T-cell (primary cell): Measurements from ENCODE around the gene GGA1. TPM values are rescaled to one million over a fixed set of nuclear protein-coding genes. Genes with fewer than 3 reads are reported as not detected.

Experiments
- ATAC-seq, 4 experiments: fragments of 200-7000 bp in 3 of 4; fragments of 150-1000 bp in 1 of 4; cut with Tn5 transposase; replicated peaks in 1 of 4; 1 replicate in 3 of 4; 2 replicates in 1 of 4; pipeline ENCODE4 v1.10.0; 2021; ENCODE audit warnings: moderate library complexity in 3 of 4, mild to moderate bottlenecking in 2 of 4, moderate number of reproducible peaks in 1 of 4
- CTCF ChIA-PET, 2 donors: fragments of 300-600 bp; sonication (Branson Sonifier 250); formaldehyde crosslinking; loops; one replicate each; lab custom pipeline; 2022; ENCODE audit warnings: antibody characterized with exemption in 2 of 2; lab: Charles Lee
- POLR2A ChIA-PET, 2 donors: fragments of 300-600 bp; sonication (Branson Sonifier 250); formaldehyde crosslinking; loops; one replicate each; lab custom pipeline; 2022; ENCODE audit warnings: antibody characterized with exemption in 2 of 2; lab: Charles Lee
- DNase-seq, 35 experiments: peaks; one replicate each; pipeline versions ENCODE4 v3.0.0 to v3.0.0-alpha.2; 2013 to 2023
- H3K27ac ChIP-seq: one replicate; pipeline ENCODE4 v1.5.1; 2013; ENCODE audit warnings: low read length
- H3K27me3 ChIP-seq, 2 experiments: replicated peaks in 1 of 2; 1 replicate in 1 of 2; 2 replicates in 1 of 2; pipeline versions ENCODE4 v1.6.1 to v1.7.0; 2013; ENCODE audit warnings: low read length in 1 of 2, mixed read lengths in 1 of 2; ENCODE audit not compliant: control insufficient read depth in 2 of 2, insufficient read depth in 2 of 2; ENCODE audit errors: extremely low read depth in 1 of 2
- H3K36me3 ChIP-seq, 2 donors: 1 replicate in 1 of 2; 2 replicates in 1 of 2; pipeline versions ENCODE4 v1.6.1 to v1.7.0; 2013; ENCODE audit warnings: low read length in 1 of 2; ENCODE audit not compliant: control insufficient read depth in 2 of 2, insufficient read depth in 1 of 2; ENCODE audit errors: extremely low read depth in 1 of 2
- H3K4me1 ChIP-seq, 2 experiments: 1 replicate in 1 of 2; 2 replicates in 1 of 2; pipeline versions ENCODE4 v1.6.1 to v1.7.0; 2013; ENCODE audit warnings: low read length in 2 of 2, mixed read lengths in 1 of 2; ENCODE audit not compliant: insufficient read depth in 2 of 2, control insufficient read depth in 1 of 2; ENCODE audit errors: extremely low read depth in 1 of 2
- H3K4me3 ChIP-seq, 2 donors: 1 replicate in 1 of 2; 2 replicates in 1 of 2; pipeline versions ENCODE4 v1.5.1 to v1.7.0; 2013; ENCODE audit warnings: mild to moderate bottlenecking in 2 of 2, low read length in 1 of 2, moderate library complexity in 1 of 2; ENCODE audit not compliant: control insufficient read depth in 1 of 2; ENCODE audit errors: extremely low read depth in 1 of 2
- H3K9me3 ChIP-seq: 2 replicates; pipeline ENCODE4 v1.7.0; 2013
- H3K27ac Mint-ChIP-seq, 2 donors: one replicate each; pipeline ENCODE4 v1.8.0; 2020 to 2021; ENCODE audit warnings: mild to moderate bottlenecking in 2 of 2, mixed read lengths in 2 of 2
- H3K27me3 Mint-ChIP-seq, 2 donors: one replicate each; pipeline ENCODE4 v1.8.0; 2021 to 2022; ENCODE audit warnings: mixed read lengths in 2 of 2
- H3K36me3 Mint-ChIP-seq: one replicate; pipeline ENCODE4 v1.8.0; 2021; ENCODE audit warnings: mixed read lengths
- H3K4me1 Mint-ChIP-seq, 3 donors: one replicate each; pipeline ENCODE4 v1.8.0; 2020 to 2022; ENCODE audit warnings: mixed read lengths in 3 of 3, mild to moderate bottlenecking in 1 of 3
- H3K4me3 Mint-ChIP-seq, 3 donors: one replicate each; pipeline ENCODE4 v1.8.0; 2020 to 2022; ENCODE audit warnings: mild to moderate bottlenecking in 3 of 3, mixed read lengths in 3 of 3, moderate library complexity in 3 of 3
- H3K9me3 Mint-ChIP-seq, 3 donors: one replicate each; pipeline ENCODE4 v1.8.0; 2020 to 2022; ENCODE audit warnings: mixed read lengths in 3 of 3
- WGBS: methylation state at CpG from one replicate; pipeline ENCODE4 v1.1.5; 2013; ENCODE audit warnings: missing lambda C conversion rate; ENCODE audit not compliant: insufficient coverage; 5-methylcytosine and 5-hydroxymethylcytosine counted together
- total RNA-seq, 35 experiments: library from RNA in 6 of 35; stranded (reverse) in 6 of 35; fragments of 120-200 nt in 1 of 35; gene quantifications; one replicate each; pipeline versions ENCODE4 v1.2.1 to v1.2.4 and lab custom pipeline; 2013 to 2026

The GGA1 gene
- total RNA-seq, 5 donors from 2014 or later (not counting 1 experiment from before 2014, with no cell fraction given) = 83.8 to 105 (median 97.7) TPM

GRCh38 chr22:37674951-37675929, 66.6 kb downstream of the GGA1 start, which contains the start of gene LGALS1:
LGALS1 (plus strand) TSS chr22:37675636; CDS start chr22:37675703, 67 bp downstream.
- H3K36me3 ChIP-seq = no peaks in the 10 kb centered on the region
- H3K4me1 ChIP-seq = peaks cover 27 to 77% of the 10 kb centered on the region in 2 experiments
- 15% methylated on average over 23 of the region's 34 CpGs for WGBS
- peak within 1 kb of the TSS; percentile 96 for H3K27ac ChIP-seq
- peak within 1 kb of the TSS; percentile 91 to 95 for H3K4me3 ChIP-seq
- CTCF ChIA-PET = interaction anchor here (1.3 to 8.6 kb wide), 5 partner anchors 14 to 67 kb away, joined by 3 to 61 read pairs (median 6); partner anchors contain the start of genes GGA1 (in 1 of the 2) and PDXP (in 1 of the 2)
- H3K9me3 Mint-ChIP-seq = no peaks in the 10 kb centered on the region
- H3K27me3 Mint-ChIP-seq = no peaks in the 10 kb centered on the region
- no peaks in the 10 kb centered on the region for H3K36me3 Mint-ChIP-seq
- POLR2A ChIA-PET = interaction anchor here in 1 of 2 donors (0.7 kb wide), 1 partner anchor 17 kb away, joined by 14 read pairs; no protein-coding TSS in a partner anchor
- DNase-seq (peak in 30 of 35 experiments; percentile 24 to 74 (median 44)), ATAC-seq (peak; percentile 20 to 47 (median 33))
- H3K9me3 ChIP-seq = no peaks in the 10 kb centered on the region
- peak within 1 kb of the TSS; percentile 87 to 97 (median 87) for H3K4me3 Mint-ChIP-seq
- no peaks in the 10 kb centered on the region for H3K27me3 ChIP-seq
- peaks cover 50 to 67% (median 55%) of the 10 kb centered on the region in 3 donors for H3K4me1 Mint-ChIP-seq
- peak within 1 kb of the TSS; percentile 95 to 98 for H3K27ac Mint-ChIP-seq

- Histone ChIP-seq H3K36me3 (no peaks in the 10 kb centered on the region), H3K27me3 (no peaks in the 10 kb centered on the region), H3K4me3 (peak overlapping the region; percentile 91 to 95), H3K4me1 (peaks cover 27 to 76% of the 10 kb centered on the region in 2 experiments), H3K9me3 (no peaks in the 10 kb centered on the region), H3K27ac (peak overlapping the region; percentile 96)
- no peaks in the 10 kb centered on the region for H3K36me3 Mint-ChIP-seq
- H3K4me3 Mint-ChIP-seq = peak overlapping the region; percentile 87 to 97 (median 87)
- CTCF ChIA-PET = interaction anchor here (1.3 to 8.6 kb wide), 6 partner anchors 15 to 68 kb away, joined by 3 to 61 read pairs (median 6); partner anchors contain the start of genes GGA1 (in 1 of the 2) and PDXP (in 1 of the 2)
- H3K27me3 Mint-ChIP-seq = no peaks in the 10 kb centered on the region
- H3K4me1 Mint-ChIP-seq = peaks cover 48 to 66% (median 52%) of the 10 kb centered on the region in 3 donors
- H3K27ac Mint-ChIP-seq = peak overlapping the region; percentile 95 to 98
- POLR2A ChIA-PET = interaction anchor here (1.4 to 1.5 kb wide), 3 partner anchors 18 to 68 kb away, joined by 4 to 8 read pairs (median 5); partner anchors contain the start of gene GGA1 (in 1 of the 2)
- H3K9me3 Mint-ChIP-seq = no peaks in the 10 kb centered on the region
- peak in 3 of 35 experiments; percentile 4 to 43 (median 21) for DNase-seq
- no peak for ATAC-seq
- 4% methylated on average over 4 of the region's 17 CpGs for WGBS
Observed at GRCh38 chr22:37675930-37676735, 67.5 kb downstream of the GGA1 start.

GRCh38 chr22:37676736-37677492, 68.3 kb downstream of the GGA1 start:
- H3K36me3 Mint-ChIP-seq = no peaks in the 10 kb centered on the region
- ChIA-PET CTCF (interaction anchor here (0.6 to 8.6 kb wide), 9 partner anchors 9 to 69 kb away, joined by 3 to 61 read pairs (median 6); partner anchors contain the start of genes GGA1 (in 1 of the 2), NOL12 (in 1 of the 2) and PDXP (in 1 of the 2)), POLR2A (interaction anchor here (0.6 to 1.5 kb wide), 6 partner anchors 16 to 68 kb away, joined by 3 to 8 read pairs (median 5); partner anchors contain the start of gene GGA1 (in 1 of the 2))
- Histone ChIP-seq H3K27me3 (no peaks in the 10 kb centered on the region), H3K9me3 (no peaks in the 10 kb centered on the region), H3K36me3 (no peaks in the 10 kb centered on the region), H3K4me1 (peaks cover 27 to 76% of the 10 kb centered on the region in 2 experiments), H3K4me3 (peak overlapping the region; percentile 91 to 95), H3K27ac (peak overlapping the region; percentile 96)
- ATAC-seq = peak; percentile 86 to 90 (median 87)
- H3K9me3 Mint-ChIP-seq = no peaks in the 10 kb centered on the region
- H3K27me3 Mint-ChIP-seq = no peaks in the 10 kb centered on the region
- peaks cover 48 to 66% (median 57%) of the 10 kb centered on the region in 3 donors for H3K4me1 Mint-ChIP-seq
- peak overlapping the region; percentile 87 to 97 (median 87) for H3K4me3 Mint-ChIP-seq
- 2% methylated on average over 20 of the region's 42 CpGs for WGBS
- peak overlapping the region; percentile 95 to 98 for H3K27ac Mint-ChIP-seq
- DNase-seq = peak; percentile 88 to 96 (median 93)

GRCh38 chr22:37677493-37677974, 68.9 kb downstream of the GGA1 start:
- H3K27me3 ChIP-seq = no peaks in the 10 kb centered on the region
- no peaks in the 10 kb centered on the region for H3K9me3 ChIP-seq
- peak overlapping the region; percentile 96 for H3K27ac ChIP-seq
- Mint-ChIP-seq H3K4me1 (peaks cover 42 to 60% (median 51%) of the 10 kb centered on the region in 3 donors), H3K9me3 (no peaks in the 10 kb centered on the region), H3K4me3 (peak overlapping the region; percentile 87 to 97 (median 87)), H3K36me3 (no peaks in the 10 kb centered on the region), H3K27ac (peak overlapping the region; percentile 95 to 98), H3K27me3 (no peaks in the 10 kb centered on the region)
- ChIA-PET POLR2A (interaction anchor here (0.6 to 1.5 kb wide), 6 partner anchors 9 to 69 kb away, joined by 3 to 8 read pairs (median 5); partner anchors contain the start of genes GGA1 (in 1 of the 2) and NOL12 (in 1 of the 2)), CTCF (interaction anchor here (0.6 to 8.6 kb wide), 7 partner anchors 8 to 69 kb away, joined by 3 to 61 read pairs (median 6); partner anchors contain the start of genes GGA1 (in 1 of the 2), NOL12 (in 1 of the 2) and PDXP (in 1 of the 2))
- peaks cover 21 to 71% of the 10 kb centered on the region in 2 experiments for H3K4me1 ChIP-seq
- 50% methylated on average over 10 of the region's 15 CpGs for WGBS
- DNase-seq (peak in 2 of 35 experiments; percentile 67 to 77), ATAC-seq (peak; percentile 59 to 65 (median 62))
- peak overlapping the region; percentile 64 to 91 for H3K4me3 ChIP-seq
- no peaks in the 10 kb centered on the region for H3K36me3 ChIP-seq

GRCh38 chr22:37678372-37678771, 69.7 kb downstream of the GGA1 start:
- ATAC-seq (no peak), DNase-seq (no peak)
- no peak overlapping the region for H3K4me3 ChIP-seq
- Mint-ChIP-seq H3K36me3 (no peaks in the 10 kb centered on the region), H3K4me3 (peak overlapping the region in 1 of 3 donors; percentile 87), H3K27me3 (no peaks in the 10 kb centered on the region), H3K9me3 (no peaks in the 10 kb centered on the region), H3K27ac (peak overlapping the region in 1 of 2 donors; percentile 85), H3K4me1 (peaks cover 34 to 52% (median 48%) of the 10 kb centered on the region in 3 donors)
- H3K27ac ChIP-seq = peak overlapping the region; percentile 96
- no peaks in the 10 kb centered on the region for H3K9me3 ChIP-seq
- 82% methylated on average over 13 of the region's 18 CpGs for WGBS
- ChIA-PET CTCF (interaction anchor here in 1 of 2 donors (0.7 to 8.6 kb wide), 2 partner anchors 13 to 21 kb away, joined by 3 to 61 read pairs; partner anchors contain the start of gene PDXP), POLR2A (no interaction called here)
- H3K36me3 ChIP-seq = no peaks in the 10 kb centered on the region
- no peaks in the 10 kb centered on the region for H3K27me3 ChIP-seq
- H3K4me1 ChIP-seq = peaks cover 13 to 62% of the 10 kb centered on the region in 2 experiments
